GM12875 (cell line): ENCODE measurements around the gene MYBPHL.

ENCODE experiments used
- H3K4me3 ChIP-seq: one replicate; pipeline ENCODE4 v1.5.1; 2011; ENCODE audit warnings: low read depth, low read length, control low read depth
- CTCF ChIP-seq: IDR thresholded peaks from 2 replicates; pipeline ENCODE4 v1.5.1; 2011; ENCODE audit warnings: low read depth, mild to moderate bottlenecking, control low read depth, inconsistent platforms, low read length, moderate library complexity, borderline replicate concordance; ENCODE audit not compliant: insufficient read depth

The MYBPHL gene

GRCh38 chr1:109251277-109252166, 55.3 kb downstream of the MYBPHL start:
- TF ChIP-seq CTCF, result no peak
- H3K4me3 ChIP-seq, result no peak overlapping the region

GRCh38 chr1:109250454-109251276, 56.1 kb downstream of the MYBPHL start:
- no peak for TF ChIP-seq CTCF
- H3K4me3 ChIP-seq, result no peak overlapping the region

- no peak for TF ChIP-seq CTCF
- H3K4me3 ChIP-seq, result peak overlapping the region; percentile 27
These were observed 57.0 kb downstream of the MYBPHL start for GRCh38 chr1:109249654-109250401.

GRCh38 chr1:109248797-109249629, 57.8 kb downstream of the MYBPHL start, which contains the start of gene CELSR2:
Gene CELSR2, plus strand, starts transcription at chr1:109249539. Its CDS starts 541 bp downstream, at chr1:109250080.
- H3K4me3 ChIP-seq, result peak within 1 kb of the TSS; percentile 27

GRCh38 chr1:109248444-109248796, 58.4 kb downstream of the MYBPHL start:
- no peak overlapping the region for H3K4me3 ChIP-seq
- TF ChIP-seq CTCF, result no peak

More at GRCh38 chr1:109248797-109249629, 57.8 kb downstream of the MYBPHL start, which contains the start of gene CELSR2:
- no peak for TF ChIP-seq CTCF
